CD4-positive, alpha-beta T cell treated with Interleukin-4 for 1 hour (primary cell): Measurements from ENCODE around the gene AGBL4.
"Not testable (repeated sequence)": the region's sequence is repeated elsewhere in the genome, so short reads cannot be mapped to it uniquely, and the experiment has no call there.

Source experiments
- DNase-seq, 2 donors: peaks; one replicate each; pipeline ENCODE4 v3.0.0-alpha.2; 2020 to 2022

AGBL4 gene

GRCh38 chr1:49013079-49013478 lies 1010.7 kb downstream of the AGBL4 start:
- no peak for DNase-seq

- DNase-seq = not testable (repeated sequence)
Measured at GRCh38 chr1:49002981-49003380, 1020.8 kb downstream of the AGBL4 start.

- DNase-seq = no peak
Measured at GRCh38 chr1:48999321-48999720, 1024.4 kb downstream of the AGBL4 start.

GRCh38 chr1:48996311-48996710 lies 1027.4 kb downstream of the AGBL4 start:
- DNase-seq = no peak

GRCh38 chr1:48988633-48989197 lies 1035.0 kb downstream of the AGBL4 start:
- no peak for DNase-seq

- DNase-seq = no peak
Measured at GRCh38 chr1:48979940-48980339, 1043.8 kb downstream of the AGBL4 start.

- no peak for DNase-seq
Measured at GRCh38 chr1:48978413-48978812, 1045.3 kb downstream of the AGBL4 start.

- no peak for DNase-seq
Measured at GRCh38 chr1:48977273-48977672, 1046.5 kb downstream of the AGBL4 start.

- DNase-seq = no peak
Measured at GRCh38 chr1:48969971-48970370, 1053.8 kb downstream of the AGBL4 start.

- no peak for DNase-seq
Measured at GRCh38 chr1:48967318-48967717, 1056.4 kb downstream of the AGBL4 start.

GRCh38 chr1:48966583-48966982 lies 1057.2 kb downstream of the AGBL4 start:
- DNase-seq = no peak

- no peak for DNase-seq
Measured at GRCh38 chr1:48960320-48960719, 1063.4 kb downstream of the AGBL4 start.

- DNase-seq = no peak
Measured at GRCh38 chr1:48955774-48956173, 1068.0 kb downstream of the AGBL4 start.

- DNase-seq = no peak
Measured at GRCh38 chr1:48953617-48954016, 1070.1 kb downstream of the AGBL4 start.

- no peak for DNase-seq
Measured at GRCh38 chr1:48948562-48948961, 1075.2 kb downstream of the AGBL4 start.

GRCh38 chr1:48947761-48948537 lies 1075.8 kb downstream of the AGBL4 start:
- DNase-seq = no peak

- DNase-seq = no peak
Measured at GRCh38 chr1:48946070-48946469, 1077.7 kb downstream of the AGBL4 start.

GRCh38 chr1:48944811-48945210 lies 1078.9 kb downstream of the AGBL4 start:
- DNase-seq = no peak

GRCh38 chr1:48943826-48944225 lies 1079.9 kb downstream of the AGBL4 start:
- DNase-seq = no peak

GRCh38 chr1:48943393-48943792 lies 1080.4 kb downstream of the AGBL4 start:
- no peak for DNase-seq

GRCh38 chr1:48940962-48941732 lies 1082.6 kb downstream of the AGBL4 start:
- no peak for DNase-seq

- DNase-seq = no peak
Measured at GRCh38 chr1:48940354-48940753, 1083.4 kb downstream of the AGBL4 start.

- no peak for DNase-seq
Measured at GRCh38 chr1:48939828-48940227, 1083.9 kb downstream of the AGBL4 start.

GRCh38 chr1:48939042-48939441 lies 1084.7 kb downstream of the AGBL4 start:
- DNase-seq = no peak
